HEK293T (cell line): ENCODE measurements around the gene ZNF177.

Experiments
- CTCF ChIA-PET: fragments of 350-600 bp; formaldehyde crosslinking; extraction: SDS; loops from one replicate; lab custom pipeline; 2021; ENCODE audit warnings: antibody characterized with exemption, inconsistent platforms; lab: Yijun Ruan, JAX
- POLR2A ChIA-PET: fragments of 350-600 bp; formaldehyde crosslinking; extraction: SDS; loops from one replicate; lab custom pipeline; 2020; ENCODE audit warnings: antibody characterized with exemption, inconsistent platforms; lab: Yijun Ruan, JAX
- DNase-seq: peaks from one replicate; pipeline ENCODE4 v3.0.0; 2012; ENCODE audit warnings: mixed read lengths; ENCODE audit errors: extremely low spot score
- ARNT ChIP-seq: fragments of 450-650 bp; IDR thresholded peaks from 2 replicates; pipeline ENCODE4 v1.6.1; 2017; ENCODE audit warnings: mild to moderate bottlenecking
- BHLHE40 ChIP-seq: fragments of 450-650 bp; IDR thresholded peaks from 2 replicates; pipeline ENCODE4 v1.6.1; 2016; ENCODE audit warnings: mild to moderate bottlenecking, moderate library complexity, borderline replicate concordance
- CTBP1 ChIP-seq: fragments of 450-650 bp; IDR thresholded peaks from 2 replicates; pipeline ENCODE4 v1.6.1; 2016; ENCODE audit warnings: borderline replicate concordance
- ELF4 ChIP-seq: fragments of 450-650 bp; IDR thresholded peaks from 2 replicates; pipeline ENCODE4 v1.6.1; 2017; ENCODE audit warnings: antibody characterized with exemption
- FOXA1 ChIP-seq: fragments of 450-650 bp; IDR thresholded peaks from 2 replicates; pipeline ENCODE4 v1.6.1; 2016; ENCODE audit warnings: mild to moderate bottlenecking
- FOXK2 ChIP-seq: fragments of 450-650 bp; IDR thresholded peaks from 2 replicates; pipeline ENCODE4 v1.6.1; 2016; ENCODE audit warnings: mild to moderate bottlenecking
- FOXM1 ChIP-seq: fragments of 450-650 bp; IDR thresholded peaks from 2 replicates; pipeline ENCODE4 v1.6.1; 2017; ENCODE audit warnings: mild to moderate bottlenecking, borderline replicate concordance
- HDGF ChIP-seq: fragments of 450-650 bp; IDR thresholded peaks from 2 replicates; pipeline ENCODE4 v1.6.1; 2017; ENCODE audit warnings: antibody characterized with exemption, borderline replicate concordance
- L3MBTL2 ChIP-seq: fragments of 450-650 bp; conservative IDR thresholded peaks from 2 replicates; pipeline ENCODE4 v1.6.1; 2016; ENCODE audit warnings: mild to moderate bottlenecking
- LEF1 ChIP-seq: fragments of 450-650 bp; IDR thresholded peaks from 2 replicates; pipeline ENCODE4 v1.6.1; 2017; ENCODE audit warnings: mild to moderate bottlenecking, borderline replicate concordance
- NFRKB ChIP-seq: fragments of 450-650 bp; IDR thresholded peaks from 2 replicates; pipeline ENCODE4 v1.6.1; 2016; ENCODE audit warnings: mild to moderate bottlenecking, moderate library complexity
- SP1 ChIP-seq: fragments of 450-650 bp; IDR thresholded peaks from 2 replicates; pipeline ENCODE4 v1.6.1; 2017
- SUZ12 ChIP-seq: fragments of 450-650 bp; IDR thresholded peaks from 2 replicates; pipeline ENCODE4 v1.6.1; 2016; ENCODE audit warnings: mild to moderate bottlenecking
- TARDBP ChIP-seq: fragments of 450-650 bp; IDR thresholded peaks from 2 replicates; pipeline ENCODE4 v1.6.1; 2016
- ZNF384 ChIP-seq: fragments of 450-650 bp; IDR thresholded peaks from 2 replicates; pipeline ENCODE4 v1.6.1; 2016
- TF ChIP-seq, protein P1 (sequence below): fragments of 450-650 bp; IDR thresholded peaks from 2 replicates; pipeline ENCODE4 v1.6.1; 2016

Gene ZNF177

DNA sequence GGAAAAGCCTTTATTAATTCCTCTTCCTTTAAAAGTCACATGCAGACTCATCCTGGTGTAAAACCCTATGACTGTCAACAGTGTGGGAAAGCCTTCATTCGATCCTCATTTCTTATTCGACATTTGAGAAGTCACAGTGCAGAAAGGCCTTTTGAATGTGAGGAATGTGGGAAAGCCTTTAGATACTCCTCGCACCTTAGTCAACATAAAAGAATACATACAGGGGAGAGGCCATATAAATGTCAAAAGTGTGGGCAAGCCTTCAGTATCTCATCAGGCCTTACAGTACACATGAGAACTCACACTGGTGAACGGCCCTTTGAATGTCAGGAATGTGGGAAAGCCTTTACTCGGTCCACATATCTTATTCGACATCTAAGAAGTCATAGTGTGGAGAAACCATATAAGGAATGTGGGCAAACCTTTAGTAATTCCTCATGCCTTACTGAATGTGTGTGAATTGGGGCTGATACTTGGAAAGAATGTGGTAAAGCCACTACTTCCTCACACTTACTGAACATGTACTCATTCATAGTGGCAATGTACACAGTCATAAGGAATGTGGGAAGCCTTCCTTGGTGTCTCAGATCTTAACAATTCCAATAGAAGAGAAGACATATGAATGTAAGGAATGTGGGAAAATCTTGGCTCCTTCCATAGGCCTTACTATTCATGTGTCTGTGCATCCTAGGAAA lies 20.1 kb upstream of the ZNF177 start:
- ChIA-PET POLR2A (no interaction called here), CTCF (no interaction called here)
- no peak for TF ChIP-seq ELF4
- TF ChIP-seq, protein P1, sequence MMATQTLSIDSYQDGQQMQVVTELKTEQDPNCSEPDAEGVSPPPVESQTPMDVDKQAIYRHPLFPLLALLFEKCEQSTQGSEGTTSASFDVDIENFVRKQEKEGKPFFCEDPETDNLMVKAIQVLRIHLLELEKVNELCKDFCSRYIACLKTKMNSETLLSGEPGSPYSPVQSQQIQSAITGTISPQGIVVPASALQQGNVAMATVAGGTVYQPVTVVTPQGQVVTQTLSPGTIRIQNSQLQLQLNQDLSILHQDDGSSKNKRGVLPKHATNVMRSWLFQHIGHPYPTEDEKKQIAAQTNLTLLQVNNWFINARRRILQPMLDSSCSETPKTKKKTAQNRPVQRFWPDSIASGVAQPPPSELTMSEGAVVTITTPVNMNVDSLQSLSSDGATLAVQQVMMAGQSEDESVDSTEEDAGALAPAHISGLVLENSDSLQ, result no peak
- no peak for TF ChIP-seq CTBP1
- TF ChIP-seq FOXA1, result no peak
- no peak for TF ChIP-seq NFRKB
- no peak for TF ChIP-seq LEF1
- no peak for DNase-seq

DNA sequence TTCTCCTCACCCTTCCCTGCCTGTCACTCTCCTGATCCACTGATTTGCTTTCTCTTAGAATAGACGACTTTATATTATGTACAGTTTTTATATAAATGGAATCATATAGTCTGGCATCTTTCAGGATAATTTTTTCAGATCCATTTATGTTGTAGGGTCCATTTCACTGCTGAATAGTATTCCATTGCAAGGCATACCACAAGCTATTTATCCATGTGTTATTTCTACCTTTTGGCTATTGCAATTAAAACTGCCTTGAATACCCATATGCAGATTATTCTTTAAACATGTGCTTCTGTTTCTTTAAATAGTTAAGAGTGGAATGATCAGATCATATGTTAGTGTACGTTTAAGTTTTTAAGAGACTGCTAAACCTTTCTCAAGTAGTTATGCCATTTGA lies 17.8 kb upstream of the ZNF177 start:
- DNase-seq, result no peak
- POLR2A ChIA-PET, result no interaction called here
- CTCF ChIA-PET, result no interaction called here
- TF ChIP-seq ELF4 (no peak), SP1 (no peak), SUZ12 (no peak), FOXK2 (no peak), CTBP1 (no peak), ARNT (no peak), FOXA1 (no peak)

DNA sequence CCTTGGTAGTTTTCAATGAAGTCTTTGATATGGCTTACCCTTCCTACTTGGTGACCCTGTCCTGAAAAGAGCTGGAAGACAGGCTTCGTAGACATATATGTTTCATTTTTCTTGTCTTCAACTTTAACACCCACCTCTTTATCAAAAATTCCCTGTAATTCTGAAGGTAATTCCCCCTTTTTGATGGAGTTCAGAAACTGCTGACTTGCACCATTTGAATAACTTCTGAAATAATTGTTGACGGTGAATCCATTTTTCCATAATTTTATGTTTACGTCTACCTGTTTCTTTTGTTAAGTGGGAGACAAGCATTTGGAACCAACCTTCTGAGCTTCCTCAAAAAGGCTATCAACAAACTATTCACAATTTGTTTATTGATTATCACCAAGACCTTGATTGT lies 14.6 kb upstream of the ZNF177 start:
- TF ChIP-seq TARDBP (no peak), CTBP1 (no peak), SUZ12 (no peak), BHLHE40 (no peak), LEF1 (no peak), ELF4 (no peak), NFRKB (no peak), ARNT (no peak), FOXM1 (no peak), FOXK2 (no peak), SP1 (no peak), FOXA1 (no peak), L3MBTL2 (no peak)
- TF ChIP-seq, protein P1, result no peak
- POLR2A ChIA-PET, result no interaction called here
- CTCF ChIA-PET, result no interaction called here
- no peak for DNase-seq

DNA sequence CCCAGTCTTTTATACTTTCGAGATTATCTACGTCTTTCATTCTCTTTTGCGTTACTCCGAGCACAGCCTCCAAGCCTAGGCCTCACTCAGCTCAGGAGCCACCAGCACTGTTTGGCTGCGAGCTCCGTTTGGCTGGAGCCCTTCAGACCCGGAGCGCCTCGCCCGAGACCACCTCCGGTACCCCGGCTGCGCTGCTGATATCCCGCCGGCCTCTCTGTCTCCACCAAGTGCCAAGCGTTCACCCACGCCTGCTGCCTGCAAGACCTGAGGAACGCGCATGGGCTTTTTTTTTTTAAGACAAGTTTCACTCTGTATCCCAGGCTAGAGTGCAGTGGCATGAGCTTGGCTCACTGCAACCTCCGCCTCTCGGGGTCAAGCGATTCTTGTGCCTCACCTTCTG lies 14.1 kb upstream of the ZNF177 start:
- ChIA-PET POLR2A (no interaction called here), CTCF (no interaction called here)
- no peak for DNase-seq
- no peak for TF ChIP-seq FOXM1
- no peak for TF ChIP-seq ARNT
- TF ChIP-seq FOXK2, result no peak
- TF ChIP-seq, protein P1, result no peak
- TF ChIP-seq SUZ12, result no peak
- no peak for TF ChIP-seq TARDBP
- no peak for TF ChIP-seq HDGF
- TF ChIP-seq CTBP1, result no peak
- no peak for TF ChIP-seq SP1
- TF ChIP-seq L3MBTL2, result no peak
- TF ChIP-seq ELF4, result no peak
- TF ChIP-seq BHLHE40, result no peak
- no peak for TF ChIP-seq LEF1
- TF ChIP-seq NFRKB, result no peak
- TF ChIP-seq FOXA1, result no peak
- TF ChIP-seq ZNF384, result no peak

DNA sequence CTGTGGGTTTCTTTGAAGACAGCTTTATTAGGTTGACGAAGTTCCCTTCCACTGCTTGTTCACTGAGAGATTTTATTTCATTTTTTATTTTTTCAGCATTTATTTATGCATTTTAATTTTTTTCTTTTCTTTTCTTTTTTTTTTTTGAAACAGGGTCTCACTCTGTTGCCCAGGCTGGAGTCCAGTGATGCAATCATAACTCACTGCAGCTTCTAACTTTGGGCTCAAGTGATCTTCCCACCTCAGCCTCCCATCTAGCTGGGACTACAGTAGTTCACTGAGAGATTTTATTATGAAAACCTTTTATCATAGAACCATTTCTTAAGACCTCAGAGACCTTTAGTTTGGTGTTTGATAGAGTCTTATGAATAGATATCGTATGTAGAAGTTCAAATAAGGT lies 10.3 kb upstream of the ZNF177 start:
- no peak for DNase-seq
- ChIA-PET POLR2A (no interaction called here), CTCF (no interaction called here)
- TF ChIP-seq L3MBTL2 (no peak), FOXM1 (no peak), ZNF384 (no peak), BHLHE40 (no peak), SUZ12 (no peak)

DNA sequence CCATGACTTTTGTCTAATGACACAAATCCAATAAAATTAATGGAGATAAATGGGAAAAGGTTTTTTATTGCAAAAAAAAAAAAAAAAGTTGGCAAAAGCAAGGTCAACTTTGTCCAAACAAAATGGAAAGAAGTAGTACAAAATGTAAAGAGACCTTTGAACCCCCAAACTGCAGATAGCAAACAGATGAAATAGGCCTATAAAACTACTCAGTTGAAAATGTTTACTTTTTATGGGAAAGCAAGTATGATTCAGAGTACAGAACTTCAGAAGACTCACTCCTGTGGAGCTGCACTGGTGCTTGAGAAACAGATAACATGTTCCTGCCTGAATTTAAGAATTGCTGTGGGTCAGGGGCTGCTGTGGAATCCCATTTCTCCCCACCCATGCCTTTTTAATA lies 9.8 kb upstream of the ZNF177 start:
- TF ChIP-seq HDGF (no peak), FOXA1 (no peak), FOXK2 (no peak), LEF1 (no peak), BHLHE40 (no peak), TARDBP (no peak), CTBP1 (no peak), ARNT (no peak), FOXM1 (no peak), NFRKB (no peak)
- TF ChIP-seq, protein P1, result no peak
- DNase-seq, result no peak
- ChIA-PET CTCF (no interaction called here), POLR2A (no interaction called here)
